Stimulated activated CD4-positive, alpha-beta T cell treated with anti-CD3 and anti-CD28 coated beads, Interleukin-4, amount 100 ng/mL, for 48 hours (primary cell): ENCODE measurements around the gene POU3F1.

ENCODE experiments used
- DNase-seq, 2 donors: peaks; one replicate each; pipeline ENCODE4 v3.0.0-alpha.2; 2020; ENCODE audit warnings: low read depth in 2 of 2

POU3F1 gene

DNA sequence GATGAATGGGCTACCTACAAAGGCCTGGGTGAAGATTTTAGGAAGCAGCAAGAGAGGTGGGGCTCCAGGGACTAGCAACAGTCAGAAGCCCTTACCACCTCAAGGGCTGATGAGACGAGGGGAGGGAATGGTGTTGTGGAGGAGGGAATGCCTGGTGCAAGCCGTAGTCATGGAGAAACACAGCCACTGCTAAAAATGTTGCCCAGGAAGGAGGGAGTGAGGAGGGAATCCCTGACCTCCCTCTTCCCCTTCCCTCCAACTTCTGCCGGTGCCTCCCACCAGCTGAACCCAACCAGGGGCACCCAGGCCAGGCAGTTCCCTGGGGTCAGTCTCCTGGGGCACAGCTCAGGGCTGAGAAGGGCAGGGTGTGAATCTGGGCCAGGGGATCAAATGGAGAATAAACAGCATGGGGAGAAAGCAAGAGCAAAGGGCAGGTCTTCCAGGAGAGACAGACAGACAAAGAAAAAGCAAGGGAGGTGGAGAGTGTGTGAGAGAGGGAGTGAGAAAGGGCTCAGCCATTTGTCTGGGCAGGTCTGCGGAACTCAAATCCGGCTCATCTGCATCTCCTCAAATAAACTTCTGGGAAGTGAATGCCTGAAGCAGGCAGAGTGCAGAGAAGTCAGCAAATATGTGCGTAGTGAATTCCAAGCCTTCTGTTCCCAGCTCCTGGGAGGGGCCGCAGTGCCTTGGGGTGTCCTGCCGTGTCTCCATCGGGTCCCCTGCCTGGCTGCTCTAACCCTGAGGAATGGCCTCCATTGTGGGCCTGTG is 27.1 kb upstream of the POU3F1 start:
- no peak for DNase-seq

DNA sequence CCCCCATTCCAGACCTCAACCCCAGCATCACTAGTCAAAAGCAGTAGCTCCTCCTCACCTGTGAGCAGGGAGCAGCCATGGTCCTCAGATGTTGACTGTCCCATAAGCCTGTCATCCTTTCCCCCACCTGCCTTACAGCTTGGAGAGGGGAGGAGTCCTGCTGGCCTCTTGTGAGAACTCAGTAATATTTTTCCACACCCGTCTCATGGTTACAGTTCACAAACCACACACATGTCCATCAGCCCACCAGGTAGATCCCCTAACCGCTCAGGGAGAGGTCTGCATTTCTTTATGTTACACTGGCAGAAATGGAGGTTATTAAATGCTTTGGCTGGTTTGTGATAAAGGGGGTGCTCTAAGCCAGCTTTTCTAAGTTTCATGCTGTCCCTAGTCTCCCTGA is 26.3 kb upstream of the POU3F1 start:
- no peak for DNase-seq

DNA sequence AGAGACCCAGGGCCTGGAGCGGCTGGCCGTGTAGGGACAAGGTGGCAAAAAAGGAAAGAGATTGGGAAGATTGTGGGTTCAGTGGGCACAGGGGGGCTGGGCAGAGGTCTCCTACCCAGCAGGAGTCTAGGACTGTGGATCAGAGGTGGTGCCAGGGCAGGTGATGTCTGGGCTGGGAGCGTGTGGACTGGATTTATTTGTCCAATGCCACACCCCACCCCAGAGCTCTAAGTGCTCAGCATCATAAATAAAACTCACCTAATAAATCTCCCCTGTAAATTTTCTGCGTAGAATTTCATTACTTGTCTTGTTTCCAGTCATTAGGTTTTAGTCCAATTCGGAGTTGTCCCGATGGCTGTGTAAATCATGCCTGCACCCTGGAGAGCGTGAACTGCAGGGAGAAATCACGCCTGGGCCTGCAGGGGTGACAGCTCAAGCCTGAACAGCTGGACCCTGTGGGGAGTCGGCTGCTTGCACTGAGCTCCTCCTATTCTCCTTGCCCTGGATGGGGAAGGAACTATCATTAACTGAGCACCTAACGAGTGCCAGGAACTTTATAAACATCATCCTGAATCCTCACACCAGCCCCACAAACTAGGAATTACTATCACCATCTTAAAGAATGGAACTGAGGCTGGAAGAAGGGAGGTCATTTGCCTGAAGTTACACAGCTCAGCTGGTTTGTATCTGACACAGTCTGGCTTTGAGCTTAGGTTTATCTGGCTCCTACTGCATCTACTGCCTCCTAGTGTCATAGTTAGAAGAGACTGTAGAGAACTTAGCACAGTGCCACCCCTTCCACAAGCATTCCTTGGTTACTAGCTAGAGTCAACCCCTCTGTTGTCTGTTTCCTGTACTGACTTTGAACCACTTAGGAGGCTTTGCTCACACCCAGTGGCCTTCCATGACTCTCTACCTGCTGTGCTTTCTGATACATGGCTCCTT is 25.0 kb upstream of the POU3F1 start:
- DNase-seq, result no peak

DNA sequence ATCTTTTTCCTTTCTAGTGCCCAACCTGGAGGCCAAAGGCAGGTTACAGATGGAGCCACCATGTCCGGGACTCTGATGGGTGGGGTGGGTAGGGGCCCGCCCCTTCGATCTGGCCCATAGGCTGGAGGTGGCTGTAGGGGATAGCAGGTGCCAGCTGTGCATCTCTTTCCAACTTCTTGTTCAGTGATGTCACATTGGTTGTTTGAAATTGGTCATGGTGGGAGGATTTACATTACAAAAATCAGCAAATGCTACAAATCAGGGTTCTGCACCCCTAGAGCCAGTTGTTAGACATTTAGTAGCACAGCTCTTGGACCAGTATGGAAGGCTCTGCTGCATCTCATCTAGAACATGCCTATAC is 22.4 kb upstream of the POU3F1 start:
- DNase-seq, result no peak

DNA sequence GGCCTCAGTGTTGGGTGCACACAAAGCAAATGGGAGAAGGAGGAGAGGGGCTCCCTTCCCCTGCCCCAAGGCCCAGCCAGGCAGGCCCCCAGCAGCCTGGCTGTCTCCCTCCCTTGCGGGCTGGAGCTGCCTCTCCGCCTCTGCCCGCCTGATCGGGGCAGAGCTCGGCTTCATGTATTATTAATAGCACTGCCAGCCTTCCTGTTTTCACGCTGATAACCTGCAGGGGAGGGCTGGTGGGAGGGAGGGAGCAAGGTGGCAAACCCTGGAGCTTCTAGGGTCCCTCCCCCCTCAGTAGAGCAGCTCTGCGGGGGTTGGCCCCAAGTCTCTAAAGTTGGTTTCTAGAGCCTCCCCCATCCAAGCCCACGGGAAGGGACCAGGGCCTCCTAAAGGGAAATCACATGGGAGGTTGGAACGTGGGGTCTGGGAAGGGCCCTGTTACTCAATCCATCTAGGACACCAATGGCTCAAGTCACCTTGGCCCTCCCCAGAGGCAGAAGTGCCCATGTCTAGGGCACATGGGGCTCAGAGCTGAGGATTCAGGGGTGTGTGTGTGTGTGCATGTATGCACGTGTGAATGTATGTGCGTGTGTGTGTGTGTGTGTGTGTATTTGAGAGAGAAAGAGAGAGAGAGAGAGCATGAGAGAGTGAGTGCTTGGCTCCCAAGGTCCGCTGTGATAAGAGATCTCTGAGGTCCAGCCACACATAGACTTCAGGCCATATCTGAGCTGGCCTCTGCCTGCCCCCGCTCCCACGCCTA is 21.8 kb upstream of the POU3F1 start:
- no peak for DNase-seq

DNA sequence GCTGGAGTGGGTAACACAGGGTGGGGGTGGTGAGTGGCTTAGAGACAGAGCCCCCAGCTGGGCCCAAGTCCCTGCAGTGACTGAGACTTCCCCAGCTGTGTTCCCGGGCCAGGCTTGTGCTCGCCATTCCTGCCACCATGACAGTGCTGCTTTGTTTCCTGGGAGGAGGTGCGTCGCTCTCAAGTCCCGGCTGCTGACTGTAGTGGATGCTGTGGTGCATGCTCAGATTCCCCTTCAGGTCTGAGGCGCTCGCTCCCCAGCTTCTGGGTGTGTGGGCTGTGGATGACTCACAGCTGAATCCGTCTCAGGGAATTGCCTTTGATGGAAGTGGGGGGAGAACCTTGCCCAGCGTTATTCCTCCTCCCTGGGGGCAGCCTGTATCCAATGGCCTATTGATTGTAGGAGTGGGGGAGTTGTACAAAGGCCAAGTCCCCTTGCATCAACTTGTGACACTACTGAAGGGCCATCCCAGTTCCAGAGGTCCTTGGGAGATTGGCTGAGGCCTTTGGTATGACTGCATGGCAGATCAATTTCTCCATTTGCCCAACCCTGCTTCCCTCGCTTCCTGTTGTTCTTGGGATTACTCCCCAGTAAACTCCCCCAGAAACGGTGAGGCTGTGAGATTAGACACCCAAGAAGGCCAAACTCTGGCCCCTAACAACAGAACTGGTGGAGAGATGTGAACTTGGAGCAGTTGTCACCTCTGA is 17.8 kb upstream of the POU3F1 start:
- DNase-seq, result no peak

DNA sequence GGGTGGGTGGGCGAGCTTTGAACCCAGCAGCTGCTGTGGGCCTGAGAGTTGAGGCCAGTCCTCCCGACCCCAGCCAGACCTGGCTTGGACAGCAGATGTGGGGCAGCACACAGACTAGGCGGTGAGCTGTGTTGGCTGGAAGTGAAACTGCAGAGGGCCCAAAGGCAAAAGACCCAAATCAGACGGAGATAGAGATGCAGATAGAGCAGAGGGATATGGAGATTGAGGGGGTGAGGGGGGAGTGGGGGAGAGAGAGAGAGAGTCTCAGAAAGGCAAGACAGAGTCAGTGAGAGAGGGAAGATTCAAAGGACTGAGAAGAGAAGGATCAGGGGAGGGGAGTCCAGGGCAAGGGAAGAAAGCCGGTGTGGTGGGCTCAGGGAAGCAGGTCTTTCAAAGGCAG is 17.0 kb upstream of the POU3F1 start:
- no peak for DNase-seq

DNA sequence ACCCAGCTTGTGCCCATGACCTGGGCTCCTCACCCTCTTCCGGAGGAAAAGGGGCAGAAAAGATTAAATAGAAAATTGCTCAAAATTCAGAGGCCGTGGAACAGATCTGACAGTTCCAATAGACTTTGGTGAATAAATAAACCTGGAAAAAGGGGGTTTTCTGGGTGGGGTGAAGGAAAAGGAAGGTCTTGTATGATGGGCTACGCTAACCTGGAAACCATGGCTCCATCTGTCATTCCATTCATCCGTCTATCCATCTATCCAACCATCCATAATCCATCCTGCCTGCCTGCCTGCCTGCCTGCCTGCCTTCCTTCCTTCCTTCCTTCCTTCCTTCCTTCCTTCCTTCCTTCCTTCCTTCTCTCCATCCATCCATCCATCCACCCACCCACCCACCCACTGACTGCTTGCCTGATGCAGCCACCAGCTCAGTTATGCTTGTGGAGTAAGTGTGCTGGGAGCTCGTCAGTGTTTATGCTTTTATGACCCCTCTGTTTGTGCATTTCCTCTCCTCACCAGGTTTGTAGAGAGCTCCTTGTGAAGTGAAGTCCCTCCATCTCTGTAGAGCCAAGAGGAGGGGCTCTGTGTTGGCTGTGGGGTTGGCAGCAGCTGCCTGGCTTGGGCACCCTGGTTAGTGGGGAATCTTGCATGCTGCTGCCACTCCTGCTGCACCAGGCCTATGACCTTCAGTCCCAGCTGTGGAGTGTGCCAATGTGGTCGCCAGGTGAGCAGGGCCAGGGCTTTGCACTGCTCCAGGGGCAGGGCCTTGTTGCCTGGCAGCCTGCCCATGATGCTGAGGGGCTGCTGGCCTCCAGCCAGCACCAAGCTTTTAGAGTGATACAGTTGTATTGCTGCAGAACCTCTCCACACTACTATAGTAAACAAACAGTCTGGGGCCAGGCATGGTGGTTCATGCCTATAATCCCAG is 16.0 kb upstream of the POU3F1 start:
- no peak for DNase-seq

DNA sequence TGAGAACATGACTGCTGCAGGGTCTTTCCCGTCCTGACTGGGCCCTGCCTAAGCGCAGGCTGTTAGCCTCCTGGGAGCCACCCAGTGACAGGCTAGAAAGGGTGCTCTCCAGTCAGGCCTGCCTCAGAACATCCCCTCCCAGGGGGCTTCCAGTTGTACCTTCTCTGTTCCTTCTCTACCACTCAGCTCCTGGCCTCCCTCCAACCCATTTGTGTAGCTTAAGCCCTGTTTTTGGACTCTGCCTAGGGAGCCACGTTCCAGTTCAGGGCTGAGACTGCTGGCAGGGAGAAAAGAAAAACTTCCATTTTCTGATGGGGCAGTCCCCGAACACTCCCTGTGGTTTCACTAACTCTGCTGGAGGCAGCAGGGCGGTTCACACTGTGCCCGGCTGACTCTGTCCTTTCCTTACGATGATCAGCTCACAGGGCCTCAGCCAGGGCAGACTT is 15.3 kb upstream of the POU3F1 start:
- no peak for DNase-seq

DNA sequence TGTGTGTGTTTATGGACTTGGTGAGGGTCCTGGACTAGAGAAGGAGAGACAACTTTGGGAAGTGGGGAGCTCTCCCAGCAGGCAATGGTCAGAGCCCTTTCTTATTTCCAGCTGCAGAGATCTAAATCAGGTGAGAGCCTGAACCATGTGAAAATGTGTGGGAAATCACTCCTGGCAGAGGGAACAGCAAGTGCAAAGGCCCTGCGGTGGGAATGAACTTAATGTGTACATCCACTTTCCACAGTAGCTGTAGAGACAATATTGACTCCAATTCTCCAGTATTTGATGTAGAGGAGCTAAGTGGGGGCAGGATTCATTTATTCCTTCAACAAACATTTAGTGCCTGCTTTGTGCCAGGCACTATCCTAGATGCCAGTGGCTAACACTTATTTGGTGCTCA is 14.7 kb upstream of the POU3F1 start:
- no peak for DNase-seq

DNA sequence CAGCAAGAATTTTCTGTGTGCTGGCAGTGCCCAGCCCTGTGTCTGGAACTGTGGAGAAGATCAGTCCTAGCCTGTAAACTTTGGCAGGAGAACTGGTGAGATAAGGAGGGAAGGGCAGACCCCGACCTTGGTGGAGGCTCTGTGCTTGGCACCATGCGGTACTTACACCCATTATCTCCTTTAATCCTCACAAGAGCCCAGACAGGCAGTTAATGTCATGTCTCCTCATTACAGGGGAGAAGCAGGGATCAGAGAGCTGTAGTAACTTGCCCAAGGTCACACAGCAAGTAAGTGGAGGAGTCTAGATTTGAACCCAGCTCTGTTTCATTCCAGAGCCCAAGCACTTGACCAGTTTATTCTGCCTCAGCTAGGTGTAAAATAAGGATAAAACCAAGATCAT is 13.9 kb upstream of the POU3F1 start:
- no peak for DNase-seq

DNA sequence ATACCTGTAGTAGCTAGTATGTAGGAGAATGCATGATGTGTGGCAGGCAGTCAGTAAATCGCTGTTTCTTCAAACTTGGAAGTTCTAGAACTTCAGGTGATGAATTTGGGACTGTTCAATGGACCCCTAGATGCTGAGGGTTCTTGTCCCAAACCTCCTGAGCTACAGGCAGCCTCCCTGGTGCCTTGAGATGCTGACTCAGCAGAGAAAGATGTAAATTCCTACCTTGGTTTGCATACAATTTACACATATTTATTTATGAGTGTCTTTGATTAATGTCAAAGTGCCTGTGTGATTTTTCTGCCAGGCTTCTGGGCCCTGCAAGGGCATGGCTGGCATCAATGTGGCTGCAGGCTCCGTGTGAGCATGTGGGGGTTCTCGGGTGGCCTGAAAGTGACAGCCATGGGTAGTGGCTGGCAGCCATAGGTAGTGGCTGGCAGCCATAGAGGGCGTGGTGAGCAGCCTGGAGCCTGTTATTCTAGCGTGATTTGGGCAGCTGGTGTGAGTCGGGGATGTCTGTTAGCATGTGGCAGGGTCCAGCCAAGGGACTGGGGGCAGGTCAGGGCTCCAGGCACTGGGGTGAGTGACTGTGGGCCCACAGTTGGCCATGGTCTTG is 13.2 kb upstream of the POU3F1 start:
- no peak for DNase-seq

DNA sequence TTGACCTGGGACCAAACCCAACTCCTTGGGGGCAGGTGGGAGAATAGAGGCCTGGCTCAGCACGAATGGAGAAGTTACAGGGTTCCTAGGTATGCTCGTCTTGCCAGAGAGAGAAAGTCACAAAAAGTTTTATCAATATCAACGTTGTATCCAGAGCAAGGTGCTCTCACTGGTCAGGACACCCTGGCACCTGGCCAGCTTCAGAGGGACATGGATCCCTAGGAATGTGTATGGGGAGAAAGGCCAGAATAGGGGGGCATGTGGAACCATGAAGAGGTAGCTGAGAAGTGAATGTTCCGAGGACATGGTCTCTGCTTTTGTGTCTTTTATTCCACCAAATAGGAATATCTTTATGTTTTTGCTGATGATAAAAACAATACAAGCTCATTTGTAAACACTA is 9.4 kb upstream of the POU3F1 start:
- DNase-seq, result no peak

DNA sequence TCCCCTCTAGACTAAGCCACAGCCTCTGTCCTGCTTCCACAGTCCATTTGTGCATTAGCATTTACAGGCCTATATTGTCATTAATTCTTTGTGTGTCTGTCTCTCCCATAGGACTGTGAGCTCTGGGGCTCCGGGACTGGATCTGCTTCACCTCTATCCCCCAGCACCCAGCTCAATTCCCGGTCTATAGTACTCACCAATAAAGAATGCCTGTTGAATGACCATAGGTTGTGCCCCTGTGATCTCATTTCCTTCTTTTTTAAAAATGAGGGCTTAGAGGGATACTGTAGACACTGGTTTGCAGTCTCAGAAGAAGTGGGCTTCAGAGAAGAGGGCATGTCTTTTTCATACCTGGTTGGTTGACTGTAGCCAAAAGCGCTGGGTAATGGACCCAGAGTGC is 8.8 kb upstream of the POU3F1 start:
- no peak for DNase-seq

DNA sequence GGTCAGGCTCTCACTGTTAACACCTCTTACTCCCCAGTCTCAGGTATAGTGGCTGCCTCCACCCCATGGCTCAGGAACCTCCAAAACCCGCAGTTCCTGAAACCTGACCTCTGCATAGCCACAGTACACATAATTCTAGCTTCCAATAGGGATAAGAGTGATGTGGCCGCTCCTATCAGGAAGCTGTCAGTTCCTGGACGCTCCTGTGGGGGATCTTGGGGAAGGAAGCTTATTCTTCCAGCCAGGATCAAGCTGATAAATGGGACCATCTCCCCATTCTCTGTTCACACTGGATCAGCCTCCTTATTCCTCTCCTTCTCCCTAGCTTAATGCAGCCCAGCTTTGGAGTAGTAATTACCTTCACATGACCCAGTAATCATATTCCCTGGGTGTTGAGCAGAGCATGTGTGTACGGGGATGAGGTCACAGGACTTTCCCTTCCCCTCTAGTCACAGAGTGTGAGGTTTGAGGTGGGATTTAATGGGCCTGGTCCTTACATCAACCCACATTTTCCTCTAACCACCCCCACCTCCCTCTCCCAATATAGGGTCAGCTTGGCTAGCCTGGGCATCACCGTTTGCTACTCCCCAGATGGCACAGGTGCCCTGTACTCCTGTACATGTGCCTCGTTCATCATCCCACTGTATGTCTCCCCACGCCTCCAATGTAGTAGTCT is 7.0 kb upstream of the POU3F1 start:
- DNase-seq, result no peak

DNA sequence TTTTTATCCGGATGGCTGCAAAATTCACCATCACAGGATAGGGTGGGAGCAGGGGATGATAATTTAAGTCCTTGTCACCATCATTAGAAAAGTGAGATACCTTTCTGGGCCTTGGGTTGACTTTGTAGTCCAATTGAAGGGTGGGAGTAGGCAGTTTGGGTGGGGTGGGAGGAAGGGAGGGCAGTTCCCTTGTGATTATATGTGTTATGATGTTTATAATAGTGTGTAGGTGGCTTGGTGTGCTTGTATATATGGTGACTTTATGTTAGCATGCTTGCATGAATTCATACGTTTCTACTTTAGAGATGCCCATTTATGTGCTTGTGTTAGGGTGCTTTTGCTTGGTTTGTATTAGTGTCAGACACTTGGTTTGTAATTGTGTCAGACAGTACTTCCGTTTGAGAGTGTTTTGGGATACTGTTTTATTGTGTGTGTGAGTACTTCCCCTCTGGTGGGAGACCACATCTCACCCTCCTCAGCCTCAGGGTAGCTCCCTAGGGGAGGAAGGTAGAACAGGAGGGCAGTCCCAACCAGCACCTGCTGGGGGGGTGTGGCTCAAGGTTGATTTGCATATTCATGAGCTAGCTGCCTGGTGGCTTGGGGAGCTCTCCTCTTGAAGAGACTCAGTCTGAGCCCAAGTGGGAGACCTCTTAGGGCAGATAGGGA is 6.3 kb upstream of the POU3F1 start:
- DNase-seq, result no peak

DNA sequence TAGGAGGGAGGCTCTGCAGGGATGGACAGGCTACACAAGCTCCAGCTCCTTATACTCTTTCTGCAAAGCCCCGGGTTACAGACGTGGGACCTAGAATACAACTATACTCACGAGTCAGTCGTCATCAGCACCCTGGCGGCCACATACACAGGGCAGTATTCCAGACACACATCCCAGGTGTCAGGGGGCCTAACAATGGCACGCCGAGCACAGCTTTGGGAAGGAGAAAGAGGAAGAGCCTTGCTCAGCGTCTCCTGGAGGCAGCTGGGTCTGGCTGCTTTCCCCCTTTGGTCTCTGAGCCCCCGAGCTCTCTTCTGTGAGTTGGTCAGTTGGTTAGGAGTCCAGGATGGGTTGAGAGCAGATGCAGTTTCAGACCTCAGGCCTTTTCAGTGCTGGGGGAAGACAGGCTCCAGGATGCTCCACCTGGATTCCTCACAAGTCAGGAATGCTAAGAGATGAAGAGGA is 4.5 kb upstream of the POU3F1 start:
- DNase-seq, result no peak

DNA sequence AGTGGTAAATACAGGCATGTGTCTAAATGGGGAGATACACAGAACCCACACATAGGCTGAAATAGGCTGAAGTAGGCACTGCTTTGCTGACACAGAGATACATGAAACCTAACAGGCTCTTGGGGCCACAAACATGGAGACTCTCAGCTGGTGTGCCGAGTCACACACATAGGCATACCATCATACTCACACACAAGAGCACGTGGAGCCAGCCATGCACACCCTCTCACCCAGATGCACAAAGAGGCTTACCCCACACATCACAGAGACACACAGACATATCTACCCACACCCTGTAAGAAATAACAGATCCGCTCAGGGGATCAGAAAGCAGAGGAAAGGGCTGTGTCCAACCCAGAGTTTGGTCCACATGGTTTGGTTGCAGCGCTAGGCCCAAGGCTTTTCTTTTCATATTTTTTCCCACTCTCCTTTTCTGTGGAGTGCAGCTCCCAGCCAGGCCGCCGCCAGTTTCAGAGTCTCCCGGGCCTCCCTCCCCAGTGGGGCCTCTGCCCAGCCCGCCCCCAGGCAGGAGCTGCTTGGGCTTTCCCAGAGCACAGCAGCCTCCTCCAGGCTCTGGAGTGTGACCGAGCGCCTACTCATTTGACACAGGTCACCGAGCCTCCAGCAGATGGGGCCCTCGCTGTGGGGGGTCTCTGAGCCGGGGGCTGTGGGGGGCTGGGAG is 3.9 kb upstream of the POU3F1 start:
- DNase-seq, result no peak
